Fibroblast of lung (primary cell): Measurements from ENCODE around the gene RGS19.

ENCODE experiments used
- CTCF ChIP-seq, 2 donors: IDR thresholded peaks in 1 of 2; conservative IDR thresholded peaks in 1 of 2; 1 replicate in 1 of 2; 2 replicates in 1 of 2; pipeline ENCODE4 v1.5.1; 2011 to 2012; ENCODE audit warnings: low read length in 2 of 2, control low read depth in 1 of 2, inconsistent platforms in 1 of 2, low read depth in 1 of 2, mild to moderate bottlenecking in 1 of 2
- EZH2 ChIP-seq: IDR thresholded peaks from 2 replicates; pipeline ENCODE4 v1.5.1; 2012; ENCODE audit warnings: low read length, control low read depth, mild to moderate bottlenecking; ENCODE audit errors: missing control alignments

GRCh38 chr20:64095927-64096326, 16.6 kb upstream of the RGS19 start:
- no peak for TF ChIP-seq CTCF (conservative IDR thresholded peaks at IDR 0.05 in 1 of 2, IDR thresholded peaks at IDR 0.05 in 1 of 2; ENCODE audit: low read depth in 1 of 2, low read length in 2 of 2)
- no peak for TF ChIP-seq EZH2
